K562 (cell line): Measurements from ENCODE around the gene EML1. TPM values are rescaled to one million over a fixed set of nuclear protein-coding genes. Genes with fewer than 3 reads are reported as not detected.
A peak's percentile ranks its signal among the peaks of the same experiment; 100 is the strongest.

ENCODE experiments used
- ATAC-seq: fragments of 200-7000 bp; cut with Tn5 transposase; 3 replicates; pipeline ENCODE4 v1.9.1; 2020; ENCODE audit warnings: moderate library complexity
- BruUV-seq: library from RNA; stranded (reverse); fragments of 400-500 nt; replicated peaks from 2 replicates; lab custom pipeline; 2021; lab: Mats Ljungman, UMichigan
- CTCF ChIA-PET: fragments of 300-600 bp; formaldehyde crosslinking; extraction: SDS; loops from one replicate; lab custom pipeline; 2021; ENCODE audit warnings: low intra/inter-chr PET ratio; lab: Yijun Ruan, JAX
- POLR2A ChIA-PET: fragments of 300-600, 350-650 bp; sonication (Branson Sonifier 250); formaldehyde crosslinking; extraction: SDS; loops from one replicate; lab custom pipeline; 2021; ENCODE audit warnings: antibody characterized with exemption, inconsistent platforms; lab: Yijun Ruan, JAX
- DNase-seq, 4 experiments: peaks; one replicate each; pipeline versions ENCODE4 v3.0.0 to v3.0.0-alpha.2; 2011 to 2018; ENCODE audit warnings: low spot score in 3 of 4, mixed read lengths in 3 of 4; ENCODE audit errors: extremely low read depth in 1 of 4
- FAIRE-seq: peaks from 2 replicates; lab custom pipeline; 2011; peaks lifted over from hg19 to GRCh38; lab: Jason Lieb, UNC
- H2AFZ ChIP-seq: 2 replicates; pipeline ENCODE4 v1.6.0; 2011; ENCODE audit warnings: low read depth, low read length, control low read depth, inconsistent platforms
- H3K27ac ChIP-seq: fragments of 200-600 bp; 3 replicates; pipeline ENCODE4 v1.8.0; 2011; ENCODE audit warnings: low read depth, mild to moderate bottlenecking, control low read depth, inconsistent platforms, low read length, moderate library complexity, mixed read lengths; ENCODE audit errors: extremely low read depth
- H3K27me3 ChIP-seq, 2 experiments: fragments of 300-600 bp in 1 of 2; 2 replicates in 1 of 2; 3 replicates in 1 of 2; pipeline versions ENCODE4 v1.6.0 to v1.8.0; 2011; ENCODE audit warnings: inconsistent platforms in 2 of 2, low read length in 2 of 2, mild to moderate bottlenecking in 1 of 2, mixed read lengths in 1 of 2, moderate library complexity in 1 of 2; ENCODE audit not compliant: control insufficient read depth in 2 of 2, insufficient read depth in 2 of 2
- H3K36me3 ChIP-seq: fragments of 300-600 bp; 3 replicates; pipeline ENCODE4 v1.8.0; 2011; ENCODE audit warnings: mild to moderate bottlenecking, low read length, inconsistent platforms; ENCODE audit not compliant: control insufficient read depth, insufficient read depth
- H3K4me1 ChIP-seq, 2 experiments: fragments of 200-600 bp in 1 of 2; replicated peaks in 1 of 2; 2 replicates in 1 of 2; 3 replicates in 1 of 2; pipeline versions ENCODE4 v1.5.1 to v1.8.0; 2011; ENCODE audit warnings: inconsistent platforms in 2 of 2, low read length in 2 of 2, mild to moderate bottlenecking in 1 of 2, mixed read lengths in 1 of 2, moderate library complexity in 1 of 2; ENCODE audit not compliant: control insufficient read depth in 2 of 2, insufficient read depth in 2 of 2
- H3K4me2 ChIP-seq: 2 replicates; pipeline ENCODE4 v1.6.1; 2011; ENCODE audit warnings: low read length, control low read depth, inconsistent platforms, mixed read lengths; ENCODE audit not compliant: insufficient read depth
- H3K4me3 ChIP-seq: fragments of 200-600 bp; sonication (generic), shearing (Covaris generic); 2 replicates; pipeline ENCODE4 v1.5.1; 2016; ENCODE audit warnings: control low read depth, inconsistent platforms
- H3K79me2 ChIP-seq: fragments of 200-600 bp; 3 replicates; pipeline ENCODE4 v1.8.0; 2011; ENCODE audit warnings: low read length, inconsistent platforms; ENCODE audit not compliant: control insufficient read depth, insufficient read depth
- H3K9ac ChIP-seq, 2 experiments: 2 replicates each; pipeline versions ENCODE4 v1.6.0 to v1.6.1; 2011; ENCODE audit warnings: low read depth in 2 of 2, low read length in 2 of 2, control low read depth in 1 of 2, inconsistent platforms in 1 of 2, mild to moderate bottlenecking in 1 of 2, mixed read lengths in 1 of 2; ENCODE audit not compliant: insufficient read depth in 1 of 2
- H3K9me1 ChIP-seq: one replicate; pipeline ENCODE4 v1.6.0; 2011; ENCODE audit warnings: inconsistent platforms, mild to moderate bottlenecking, low read length, moderate library complexity; ENCODE audit not compliant: control insufficient read depth, insufficient read depth
- H3K9me3 ChIP-seq: replicated peaks from 2 replicates; pipeline ENCODE4 v1.5.1; 2011; ENCODE audit warnings: low read depth, low read length, inconsistent platforms; ENCODE audit not compliant: control insufficient read depth, insufficient read depth
- H4K20me1 ChIP-seq: replicated peaks from 2 replicates; pipeline ENCODE4 v1.6.1; 2011; ENCODE audit warnings: low read length, inconsistent platforms, mixed read lengths; ENCODE audit not compliant: control insufficient read depth, insufficient read depth
- ELK3 ChIP-seq: fragments of 450-650 bp; formaldehyde crosslinking; IDR thresholded peaks from 2 replicates; pipeline ENCODE4 v1.4.0; 2020; ENCODE audit warnings: mild to moderate bottlenecking
- ZKSCAN1 ChIP-seq: fragments of 150-350 bp; IDR thresholded peaks from 2 replicates; pipeline ENCODE4 v1.6.1; 2016; ENCODE audit warnings: low read depth, low read length
- WGBS: fragments of 100-300 bp; shearing (Covaris generic); methylation state at CpG from one replicate; pipeline ENCODE4 v1.1.6; 2016; ENCODE audit warnings: low coverage, mixed read lengths; ENCODE audit not compliant: insufficient coverage; ENCODE audit errors: missing lambda C conversion rate; 5-methylcytosine and 5-hydroxymethylcytosine counted together
- in situ Hi-C: fragments of 300-500 bp; cut with MboI; formaldehyde crosslinking; loops from 4 replicates; pipeline ENCODE4 v1.15.0; 2018; ENCODE audit warnings: inconsistent platforms, mixed read lengths
- intact Hi-C: fragments of 100-400 bp; cut with micrococcal nuclease; formaldehyde crosslinking; loops from 2 replicates; pipeline ENCODE4 v1.14.2; 2022
- polyA plus RNA-seq, 8 experiments: library from polyadenylated mRNA; depleted of rRNA in 4 of 8; stranded (reverse) in 5 of 8; unstranded in 3 of 8; fragments of >200 nt; fragmentation: Nextera tagmentation in 2 of 8; fragmentation: Illumina TruSeq in 1 of 8; extraction: Ambion mirVana in 2 of 8; extraction: Trizol in 1 of 8; gene quantifications; 2 replicates each; pipeline versions ENCODE4 v1.2.1 to v1.2.3, GENCODE V29; 2011 to 2014; ENCODE audit warnings: inconsistent platforms in 1 of 8, missing spikeins in 1 of 8
- total RNA-seq, 7 experiments: library from RNA; depleted of rRNA in 6 of 7; stranded (reverse); fragments of >200 nt in 6 of 7; fragmentation: Illumina TruSeq in 2 of 7; extraction: Trizol in 2 of 7; gene quantifications; 2 replicates each; pipeline versions ENCODE4 v1.2.1 to v1.2.3, GENCODE V29; 2011 to 2021; ENCODE audit warnings: low replicate concordance in 1 of 7

The EML1 gene
- total and polyA plus RNA-seq, 9 of the 15 experiments (the other 6 are each of a cell fraction or from before 2014, with no cell fraction given): 0.01 to 0.35 (median 0.07) TPM; not detected in 2

GRCh38 chr14:99753225-99754140 is 39.7 kb upstream of the EML1 start:
- Histone ChIP-seq H3K79me2 (no peaks in the 10 kb centered on the region), H3K9ac (no peak overlapping the region), H3K4me3 (no peak overlapping the region), H3K9me1 (no peaks in the 10 kb centered on the region), H3K36me3 (no peaks in the 10 kb centered on the region), H3K27me3 (peaks cover 6 to 83% of the 10 kb centered on the region in 2 experiments; a peak in 4 of 5 replicates), H3K27ac (no peak overlapping the region), H2AFZ (no peak overlapping the region), H3K9me3 (no peaks in the 10 kb centered on the region), H3K4me2 (no peak overlapping the region), H3K4me1 (no peaks in the 10 kb centered on the region; a peak in 1 of 5 replicates), H4K20me1 (no peaks in the 10 kb centered on the region; the same call in 1 of the 2 replicates)
- 1% methylated on average over 12 of the region's 16 CpGs for WGBS
- DNase-seq: no peak
- intact Hi-C loops: no loop called here
- TF ChIP-seq ELK3: no peak
- peak; percentile 85 for TF ChIP-seq ZKSCAN1
- no peak for FAIRE-seq
- ATAC-seq: no peak
- BruUV-seq: no TSS peak
- ChIA-PET POLR2A (interaction anchor here (1.0 kb wide), 1 partner anchor 14 kb away, joined by 4 read pairs; no protein-coding TSS in a partner anchor), CTCF (no interaction called here)
- in situ Hi-C loops: no loop called here
